ENCODE data around the gene DYSF.

Gene DYSF

GRCh38 chr2:71721669-71722068 lies 268.3 kb downstream of the DYSF start:
- no peak overlapping the region for H3K4me3 ChIP-seq (ENCODE audit: low read depth, low read length)
- POLR2A ChIA-PET = no interaction called here
- no peaks in the 10 kb centered on the region for H3K36me3 ChIP-seq (ENCODE audit: control insufficient read depth in 2 of 2, insufficient read depth in 1 of 2, low read length in 2 of 2)
- H3K4me1 ChIP-seq (ENCODE audit: control insufficient read depth, insufficient read depth, low read length) = no peaks in the 10 kb centered on the region
- no peaks in the 10 kb centered on the region; the same call in 1 of the 2 replicates for H3K9me3 ChIP-seq (ENCODE audit: control insufficient read depth, insufficient read depth, low read depth, low read length)
- H3K27ac ChIP-seq (ENCODE audit: extremely low read depth, low read depth, low read length) = no peak overlapping the region
- CTCF ChIA-PET = no interaction called here
- TF ChIP-seq, protein P1, sequence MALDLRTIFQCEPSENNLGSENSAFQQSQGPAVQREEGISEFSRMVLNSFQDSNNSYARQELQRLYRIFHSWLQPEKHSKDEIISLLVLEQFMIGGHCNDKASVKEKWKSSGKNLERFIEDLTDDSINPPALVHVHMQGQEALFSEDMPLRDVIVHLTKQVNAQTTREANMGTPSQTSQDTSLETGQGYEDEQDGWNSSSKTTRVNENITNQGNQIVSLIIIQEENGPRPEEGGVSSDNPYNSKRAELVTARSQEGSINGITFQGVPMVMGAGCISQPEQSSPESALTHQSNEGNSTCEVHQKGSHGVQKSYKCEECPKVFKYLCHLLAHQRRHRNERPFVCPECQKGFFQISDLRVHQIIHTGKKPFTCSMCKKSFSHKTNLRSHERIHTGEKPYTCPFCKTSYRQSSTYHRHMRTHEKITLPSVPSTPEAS (tag by site-specific recombination; IDR thresholded peaks at IDR 0.05) = no peak
- TF ChIP-seq ZNF596 (tag by site-specific recombination; IDR thresholded peaks at IDR 0.05) = no peak

GRCh38 chr2:71722286-71722685 lies 268.9 kb downstream of the DYSF start:
- Histone ChIP-seq H3K27ac (ENCODE audit: extremely low read depth, low read depth, low read length) (no peak overlapping the region), H3K9me3 (ENCODE audit: control insufficient read depth, insufficient read depth, low read depth, low read length) (no peaks in the 10 kb centered on the region; the same call in 1 of the 2 replicates), H3K4me3 (ENCODE audit: low read depth, low read length) (no peak overlapping the region), H3K4me1 (ENCODE audit: control insufficient read depth, insufficient read depth, low read length) (no peaks in the 10 kb centered on the region), H3K36me3 (ENCODE audit: control insufficient read depth in 2 of 2, insufficient read depth in 1 of 2, low read length in 2 of 2) (no peaks in the 10 kb centered on the region)
- ChIA-PET CTCF (no interaction called here), POLR2A (no interaction called here)
- peak; percentile 27; the same call in 1 of the 2 replicates for TF ChIP-seq KLF16 (tag by site-specific recombination; IDR thresholded peaks at IDR 0.05)
- TF ChIP-seq, protein P2, sequence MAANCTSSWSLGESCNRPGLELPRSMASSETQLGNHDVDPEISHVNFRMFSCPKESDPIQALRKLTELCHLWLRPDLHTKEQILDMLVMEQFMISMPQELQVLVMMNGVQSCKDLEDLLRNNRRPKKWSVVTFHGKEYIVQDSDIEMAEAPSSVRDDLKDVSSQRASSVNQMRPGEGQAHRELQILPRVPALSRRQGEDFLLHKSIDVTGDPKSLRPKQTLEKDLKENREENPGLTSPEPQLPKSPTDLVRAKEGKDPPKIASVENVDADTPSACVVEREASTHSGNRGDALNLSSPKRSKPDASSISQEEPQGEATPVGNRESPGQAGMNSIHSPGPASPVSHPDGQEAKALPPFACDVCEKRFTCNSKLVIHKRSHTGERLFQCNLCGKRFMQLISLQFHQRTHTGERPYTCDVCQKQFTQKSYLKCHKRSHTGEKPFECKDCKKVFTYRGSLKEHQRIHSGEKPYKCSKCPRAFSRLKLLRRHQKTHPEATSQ (tag by site-specific recombination; IDR thresholded peaks at IDR 0.05) = no peak
- TF ChIP-seq ZNF792 (tag by site-specific recombination; IDR thresholded peaks at IDR 0.05) = no peak
- no peak for TF ChIP-seq SCRT1 (tag by site-specific recombination; IDR thresholded peaks at IDR 0.05; ENCODE audit: borderline replicate concordance)
- no peak for TF ChIP-seq ZNF596 (tag by site-specific recombination; IDR thresholded peaks at IDR 0.05)
- TF ChIP-seq ZNF19 (tag by site-specific recombination; IDR thresholded peaks at IDR 0.05; ENCODE audit: low read depth) = no peak
- no peak for TF ChIP-seq BCL11B (tag by site-specific recombination; IDR thresholded peaks at IDR 0.05; ENCODE audit: low read depth)
- TF ChIP-seq, protein P3, sequence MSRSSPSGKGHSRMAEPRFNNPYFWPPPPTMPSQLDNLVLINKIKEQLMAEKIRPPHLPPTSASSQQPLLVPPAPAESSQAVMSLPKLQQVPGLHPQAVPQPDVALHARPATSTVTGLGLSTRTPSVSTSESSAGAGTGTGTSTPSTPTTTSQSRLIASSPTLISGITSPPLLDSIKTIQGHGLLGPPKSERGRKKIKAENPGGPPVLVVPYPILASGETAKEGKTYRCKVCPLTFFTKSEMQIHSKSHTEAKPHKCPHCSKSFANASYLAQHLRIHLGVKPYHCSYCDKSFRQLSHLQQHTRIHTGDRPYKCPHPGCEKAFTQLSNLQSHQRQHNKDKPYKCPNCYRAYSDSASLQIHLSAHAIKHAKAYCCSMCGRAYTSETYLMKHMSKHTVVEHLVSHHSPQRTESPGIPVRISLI (tag by site-specific recombination; IDR thresholded peaks at IDR 0.05) = no peak
- TF ChIP-seq ZNF2 (tag by site-specific recombination; IDR thresholded peaks at IDR 0.05) = no peak
- TF ChIP-seq GFI1B (tag by site-specific recombination; IDR thresholded peaks at IDR 0.05) = no peak
- TF ChIP-seq BCL6B (tag by site-specific recombination; IDR thresholded peaks at IDR 0.05) = no peak
- TF ChIP-seq ZBTB7A (tag by site-specific recombination; IDR thresholded peaks at IDR 0.05; ENCODE audit: low read depth) = no peak
- TF ChIP-seq ZBTB49 (tag by site-specific recombination; IDR thresholded peaks at IDR 0.05; ENCODE audit: low read depth) = no peak
- TF ChIP-seq ZNF488 (tag by site-specific recombination; IDR thresholded peaks at IDR 0.05) = 0 out of 2 replicates have a peak, but pooled peaks have one; percentile 23

Data from HEK293 (cell line).